A549 (cell line): ENCODE data around the gene METTL23. TPM values are rescaled to one million over a fixed set of nuclear protein-coding genes. Genes with fewer than 3 reads are reported as not detected.
A peak's percentile ranks its signal among the peaks of the same experiment; 100 is the strongest.

Source experiments
- ATAC-seq, 2 experiments: fragments of 200-7000 bp in 1 of 2; fragments of >200 bp in 1 of 2; cut with Nextera tagmentation in 1 of 2; cut with Tn5 transposase in 1 of 2; 3 replicates each; pipeline versions ENCODE4 v1.8.0 to v1.9.1; 2018 to 2020; ENCODE audit warnings: mild to moderate bottlenecking in 1 of 2, moderate library complexity in 1 of 2
- CTCF ChIA-PET: fragments of 300-600 bp; sonication (Branson Sonifier 250); formaldehyde crosslinking; extraction: SDS; loops from one replicate; lab custom pipeline; 2021; ENCODE audit warnings: antibody characterized with exemption, inconsistent platforms; lab: Yijun Ruan, JAX
- POLR2A ChIA-PET: fragments of 350-600 bp; formaldehyde crosslinking; extraction: SDS; loops from one replicate; lab custom pipeline; 2021; ENCODE audit warnings: antibody characterized with exemption, inconsistent platforms; lab: Yijun Ruan, JAX
- DNase-seq, 2 experiments: peaks; one replicate each; pipeline versions ENCODE4 v3.0.0 to v3.0.0-alpha.2; 2011 to 2016; ENCODE audit warnings: low read depth in 1 of 2, low spot score in 1 of 2
- FAIRE-seq: peaks from 2 replicates; lab custom pipeline; 2011; peaks lifted over from hg19 to GRCh38; lab: Jason Lieb, UNC
- H3K27ac ChIP-seq, 2 experiments: fragments of >200 bp; sonication (Bioruptor Twin); formaldehyde crosslinking; 3 replicates each; pipeline ENCODE4 v1.5.1; 2016 to 2017
- H3K4me1 ChIP-seq: fragments of >200 bp; sonication (Bioruptor Twin); formaldehyde crosslinking; 3 replicates; pipeline ENCODE4 v1.6.1; 2016
- H3K4me2 ChIP-seq: fragments of >200 bp; sonication (Bioruptor Twin); formaldehyde crosslinking; 3 replicates; pipeline ENCODE4 v1.6.1; 2016
- H3K4me3 ChIP-seq: fragments of >200 bp; sonication (Bioruptor Twin); formaldehyde crosslinking; 3 replicates; pipeline ENCODE4 v1.5.1; 2016
- H3K9me3 ChIP-seq: fragments of >200 bp; sonication (Bioruptor Twin); formaldehyde crosslinking; 3 replicates; pipeline ENCODE4 v1.6.1; 2016
- CBX2 ChIP-seq: fragments of 200-600 bp; sonication (generic); IDR thresholded peaks from 2 replicates; pipeline ENCODE4 v1.6.1; 2016; ENCODE audit warnings: low read depth, mild to moderate bottlenecking, borderline replicate concordance
- CEBPB ChIP-seq, 2 experiments: fragments of >200 bp in 1 of 2; sonication (Bioruptor Twin) in 1 of 2; formaldehyde crosslinking in 1 of 2; IDR thresholded peaks; 2 replicates each; pipeline ENCODE4 v1.6.1; 2012 to 2016
- CHD4 ChIP-seq: fragments of 200-600 bp; sonication (generic); IDR thresholded peaks from 2 replicates; pipeline ENCODE4 v1.6.1; 2016; ENCODE audit warnings: antibody characterized with exemption, mild to moderate bottlenecking, borderline replicate concordance
- EP300 ChIP-seq, 2 experiments: fragments of >200 bp; sonication (Bioruptor Twin); formaldehyde crosslinking; IDR thresholded peaks; 2 replicates in 1 of 2; 3 replicates in 1 of 2; pipeline ENCODE4 v1.6.1; 2016 to 2017
- ESRRA ChIP-seq: fragments of 150-350 bp; IDR thresholded peaks from 2 replicates; pipeline ENCODE4 v1.6.1; 2014; ENCODE audit warnings: mild to moderate bottlenecking, low read length, borderline replicate concordance
- FOXS1 ChIP-seq: fragments of 250-450 bp; sonication (Bioruptor Pico); IDR thresholded peaks from 2 replicates; pipeline ENCODE4 v1.5.0; 2020; ENCODE audit warnings: mild to moderate bottlenecking, moderate library complexity
- GATA3 ChIP-seq: IDR thresholded peaks from 2 replicates; pipeline ENCODE4 v1.6.1; 2012; ENCODE audit warnings: borderline replicate concordance
- HDAC2 ChIP-seq: fragments of 200-600 bp; sonication (generic); IDR thresholded peaks from 2 replicates; pipeline ENCODE4 v1.6.1; 2016
- HOXA7 ChIP-seq: fragments of 250-450 bp; sonication (Bioruptor Pico); IDR thresholded peaks from 2 replicates; pipeline ENCODE4 v1.5.0; 2020; ENCODE audit warnings: mild to moderate bottlenecking, moderate library complexity
- HOXB13 ChIP-seq: fragments of 250-450 bp; sonication (Bioruptor Pico); IDR thresholded peaks from 2 replicates; pipeline ENCODE4 v1.5.0; 2020; ENCODE audit warnings: low read depth, mild to moderate bottlenecking, moderate library complexity
- HOXB5 ChIP-seq: fragments of 250-450 bp; sonication (Bioruptor Pico); IDR thresholded peaks from 2 replicates; pipeline ENCODE4 v1.5.0; 2020; ENCODE audit warnings: mild to moderate bottlenecking, moderate library complexity
- MAFK ChIP-seq: fragments of 450-650 bp; IDR thresholded peaks from 2 replicates; pipeline ENCODE4 v1.6.1; 2014; ENCODE audit not compliant: partially characterized antibody
- MAZ ChIP-seq: fragments of 150-350 bp; IDR thresholded peaks from 2 replicates; pipeline ENCODE4 v1.6.1; 2014; ENCODE audit warnings: antibody characterized with exemption, low read depth, low read length, borderline replicate concordance
- NFE2L2 ChIP-seq: fragments of 150-350 bp; conservative IDR thresholded peaks from 2 replicates; pipeline ENCODE4 v1.6.1; 2014; ENCODE audit warnings: low read length
- NPAS2 ChIP-seq: fragments of 250-450 bp; sonication (Bioruptor Pico); IDR thresholded peaks from 2 replicates; pipeline ENCODE4 v1.8.0; 2022; ENCODE audit warnings: mild to moderate bottlenecking, moderate library complexity, borderline replicate concordance
- POLR2AphosphoS2 ChIP-seq: conservative IDR thresholded peaks from 2 replicates; pipeline ENCODE4 v1.6.1; 2012; ENCODE audit warnings: low read length, improper control_type of control experiment, inconsistent platforms
- RFX5 ChIP-seq: fragments of 450-650 bp; IDR thresholded peaks from 2 replicates; pipeline ENCODE4 v1.7.1; 2014; ENCODE audit warnings: antibody characterized with exemption, mild to moderate bottlenecking, moderate library complexity
- RNF2 ChIP-seq: fragments of 200-600 bp; sonication (generic); IDR thresholded peaks from 2 replicates; pipeline ENCODE4 v1.6.1; 2016; ENCODE audit warnings: low read depth, mild to moderate bottlenecking, antibody characterized with exemption, moderate library complexity, borderline replicate concordance
- TFCP2L1 ChIP-seq: fragments of 250-450 bp; sonication (Bioruptor Pico); IDR thresholded peaks from 2 replicates; pipeline ENCODE4 v1.5.0; 2021; ENCODE audit warnings: mild to moderate bottlenecking
- ZC3H11A ChIP-seq: fragments of 450-650 bp; IDR thresholded peaks from 2 replicates; pipeline ENCODE4 v1.6.1; 2014; ENCODE audit warnings: antibody characterized with exemption, mild to moderate bottlenecking
- ZNF302 ChIP-seq: fragments of 250-450 bp; sonication (Bioruptor Pico); IDR thresholded peaks from 2 replicates; pipeline ENCODE4 v1.9.0; 2021; ENCODE audit warnings: inconsistent platforms, mild to moderate bottlenecking, moderate library complexity
- ZSCAN20 ChIP-seq: fragments of 250-450 bp; sonication (Bioruptor Pico); IDR thresholded peaks from 2 replicates; pipeline ENCODE4 v1.8.0; 2022; ENCODE audit warnings: mild to moderate bottlenecking, moderate library complexity
- WGBS: methylation state at CpG from one replicate; pipeline ENCODE4 v1.1.6; 2017; ENCODE audit errors: missing lambda C conversion rate; 5-methylcytosine and 5-hydroxymethylcytosine counted together
- polyA plus RNA-seq, 4 experiments: library from polyadenylated mRNA; depleted of rRNA in 3 of 4; stranded (reverse); fragments of >200 nt; fragmentation: RNase III in 1 of 4; extraction: RNeasy Plus Mini Kit Qiagen cat#74134 plus additional on column Dnase treatment in 1 of 4; gene quantifications; 2 replicates in 3 of 4; 3 replicates in 1 of 4; pipeline ENCODE4 v1.2.3, GENCODE V29; 2011 to 2017
- TF ChIP-seq, protein P1 (sequence below): IDR thresholded peaks from 2 replicates; pipeline ENCODE4 v1.6.1; 2012
- TF ChIP-seq, protein P2 (sequence below): fragments of 150-350 bp; IDR thresholded peaks from 2 replicates; pipeline ENCODE4 v1.6.1; 2014; ENCODE audit warnings: low read depth, mild to moderate bottlenecking, low read length
- TF ChIP-seq, protein P3 (sequence below): fragments of >200 bp; sonication (Bioruptor Twin); formaldehyde crosslinking; IDR thresholded peaks from 3 replicates; pipeline ENCODE4 v1.6.1; 2016
- TF ChIP-seq, protein P4 (sequence below): fragments of >200 bp; sonication (Bioruptor Twin); formaldehyde crosslinking; IDR thresholded peaks from 3 replicates; pipeline ENCODE4 v1.5.1; 2016
- TF ChIP-seq, protein P5 (sequence below): fragments of 250-450 bp; sonication (Bioruptor Pico); IDR thresholded peaks from 2 replicates; pipeline ENCODE4 v1.5.0; 2021; ENCODE audit warnings: mild to moderate bottlenecking, moderate library complexity, borderline replicate concordance
- TF ChIP-seq, protein P6 (sequence below): fragments of >200 bp; sonication (Bioruptor Twin); formaldehyde crosslinking; IDR thresholded peaks from 2 replicates; pipeline ENCODE4 v1.6.1; 2016

METTL23 gene
- polyA plus RNA-seq, 2 of the 4 experiments (the other 2 are of a cell fraction): 64.9 to 120 TPM

DNA sequence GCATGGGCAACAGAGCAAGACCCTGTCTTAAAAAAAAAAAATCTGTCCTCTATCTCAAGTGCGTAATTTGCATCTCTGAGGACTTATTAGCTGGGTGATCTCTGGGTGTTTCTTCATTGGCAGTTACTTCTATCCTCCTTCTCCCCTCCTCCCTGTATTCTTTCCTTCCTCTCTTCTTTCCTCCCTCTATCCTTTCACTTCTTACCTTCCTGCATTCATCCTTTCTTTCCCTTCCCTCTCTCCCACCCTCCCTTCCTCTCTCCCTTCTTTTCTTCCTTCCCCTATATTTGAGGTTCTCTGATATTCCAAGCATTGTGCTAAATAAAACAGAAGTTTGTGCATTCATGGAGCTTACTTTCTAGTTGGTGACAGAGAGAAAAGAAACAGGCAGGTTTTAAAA lies 22.0 kb downstream of the METTL23 start (continued):
- TF ChIP-seq, protein P1, sequence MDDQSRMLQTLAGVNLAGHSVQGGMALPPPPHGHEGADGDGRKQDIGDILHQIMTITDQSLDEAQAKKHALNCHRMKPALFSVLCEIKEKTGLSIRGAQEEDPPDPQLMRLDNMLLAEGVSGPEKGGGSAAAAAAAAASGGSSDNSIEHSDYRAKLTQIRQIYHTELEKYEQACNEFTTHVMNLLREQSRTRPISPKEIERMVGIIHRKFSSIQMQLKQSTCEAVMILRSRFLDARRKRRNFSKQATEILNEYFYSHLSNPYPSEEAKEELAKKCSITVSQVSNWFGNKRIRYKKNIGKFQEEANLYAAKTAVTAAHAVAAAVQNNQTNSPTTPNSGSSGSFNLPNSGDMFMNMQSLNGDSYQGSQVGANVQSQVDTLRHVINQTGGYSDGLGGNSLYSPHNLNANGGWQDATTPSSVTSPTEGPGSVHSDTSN: no peak
- TF ChIP-seq, protein P2, sequence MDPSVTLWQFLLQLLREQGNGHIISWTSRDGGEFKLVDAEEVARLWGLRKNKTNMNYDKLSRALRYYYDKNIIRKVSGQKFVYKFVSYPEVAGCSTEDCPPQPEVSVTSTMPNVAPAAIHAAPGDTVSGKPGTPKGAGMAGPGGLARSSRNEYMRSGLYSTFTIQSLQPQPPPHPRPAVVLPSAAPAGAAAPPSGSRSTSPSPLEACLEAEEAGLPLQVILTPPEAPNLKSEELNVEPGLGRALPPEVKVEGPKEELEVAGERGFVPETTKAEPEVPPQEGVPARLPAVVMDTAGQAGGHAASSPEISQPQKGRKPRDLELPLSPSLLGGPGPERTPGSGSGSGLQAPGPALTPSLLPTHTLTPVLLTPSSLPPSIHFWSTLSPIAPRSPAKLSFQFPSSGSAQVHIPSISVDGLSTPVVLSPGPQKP: no peak
- TF ChIP-seq CEBPB (IDR thresholded peaks at IDR 0.05): no peak
- TF ChIP-seq HOXA7 (CRISPR knock-in tag): no peak
- TF ChIP-seq NFE2L2: no peak
- TF ChIP-seq, all 56 proteins: peak for 0

DNA sequence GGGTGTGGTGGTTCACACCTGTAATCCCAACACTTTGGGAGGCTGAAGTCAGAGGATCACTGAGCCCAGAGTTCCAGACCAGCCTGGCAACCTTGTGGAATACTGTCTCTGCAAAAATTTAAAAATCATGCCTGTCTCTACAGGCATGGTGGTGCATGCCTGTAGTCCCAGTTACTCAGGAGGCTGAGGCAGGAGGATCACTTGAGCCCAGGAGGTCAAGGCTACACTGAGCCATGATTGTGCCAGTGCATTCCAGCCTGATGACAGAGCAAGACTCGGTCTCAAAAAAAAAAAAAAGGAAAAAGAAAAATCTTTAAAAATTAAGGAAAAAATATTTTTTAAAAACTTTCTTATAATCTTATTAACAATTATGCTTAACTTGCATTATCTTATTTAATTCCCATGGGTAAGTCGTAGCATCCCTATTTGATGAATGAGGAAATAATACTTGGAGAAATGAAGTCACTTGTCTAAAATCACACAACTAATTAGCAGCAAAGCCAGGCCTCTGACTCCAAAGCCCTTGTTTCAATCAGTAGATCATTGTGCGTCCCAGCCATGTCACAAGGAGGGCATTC lies 24.9 kb downstream of the METTL23 start:
- Histone ChIP-seq H3K4me3 (no peak overlapping the region), H3K4me2 (no peak overlapping the region), H3K4me1 (no peaks in the 10 kb centered on the region), H3K27ac (no peak overlapping the region), H3K9me3 (no peaks in the 10 kb centered on the region)
- ChIA-PET POLR2A (no interaction called here), CTCF (interaction anchor here (0.7 to 1.5 kb wide), 2 partner anchors 12 to 220 kb away, joined by 3 to 6 read pairs; no protein-coding TSS in a partner anchor)
- FAIRE-seq: no peak
- no peak for ATAC-seq
- no peak for DNase-seq
- WGBS: 91% methylated on average over 3 of the region's 3 CpGs
- TF ChIP-seq HOXB5 (CRISPR knock-in tag) (no peak), MAFK (peak; percentile 63), CBX2 (no peak), FOXS1 (no peak), HOXA7 (CRISPR knock-in tag) (no peak), POLR2AphosphoS2 (no peak)

DNA sequence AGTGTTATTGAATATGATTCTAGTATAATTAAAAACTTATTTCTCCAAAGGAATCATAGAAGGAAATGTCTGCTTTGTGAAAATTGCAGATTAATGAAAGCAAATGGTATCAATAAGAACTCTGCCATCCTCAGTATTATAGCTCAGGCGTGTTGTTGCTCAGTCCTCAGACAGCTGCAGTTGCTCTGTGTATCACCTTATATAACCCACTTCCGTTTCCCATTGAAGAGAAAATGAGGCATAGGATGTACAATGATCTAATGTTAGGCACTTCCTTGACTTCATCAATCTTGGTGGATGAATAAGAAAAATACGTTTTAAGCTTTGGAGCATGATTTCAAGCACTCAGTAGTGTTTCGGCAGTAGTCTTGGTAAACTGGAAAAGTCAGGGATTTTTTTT lies 25.4 kb downstream of the METTL23 start:
- FAIRE-seq (no peak), DNase-seq (no peak), ATAC-seq (no peak)
- Histone ChIP-seq H3K4me2 (no peak overlapping the region), H3K4me3 (no peak overlapping the region), H3K9me3 (no peaks in the 10 kb centered on the region), H3K4me1 (no peaks in the 10 kb centered on the region), H3K27ac (no peak overlapping the region)
- 90% methylated on average over 4 of the region's 4 CpGs for WGBS
- CTCF ChIA-PET: interaction anchor here (0.7 to 1.7 kb wide), 2 partner anchors 9 to 220 kb away, joined by 3 read pairs; no protein-coding TSS in a partner anchor
- POLR2A ChIA-PET: no interaction called here
- TF ChIP-seq EP300 (IDR thresholded peaks at IDR 0.05) (no peak), RNF2 (no peak), CHD4 (no peak), TFCP2L1 (CRISPR knock-in tag) (no peak), RFX5 (no peak), HOXB13 (CRISPR knock-in tag) (no peak), ZC3H11A (no peak), HDAC2 (no peak), FOXS1 (no peak), MAZ (no peak), NFE2L2 (no peak), ZNF302 (CRISPR knock-in tag) (no peak), ESRRA (no peak), ZSCAN20 (CRISPR knock-in tag) (no peak), GATA3 (no peak), NPAS2 (no peak)
- TF ChIP-seq, protein P3, sequence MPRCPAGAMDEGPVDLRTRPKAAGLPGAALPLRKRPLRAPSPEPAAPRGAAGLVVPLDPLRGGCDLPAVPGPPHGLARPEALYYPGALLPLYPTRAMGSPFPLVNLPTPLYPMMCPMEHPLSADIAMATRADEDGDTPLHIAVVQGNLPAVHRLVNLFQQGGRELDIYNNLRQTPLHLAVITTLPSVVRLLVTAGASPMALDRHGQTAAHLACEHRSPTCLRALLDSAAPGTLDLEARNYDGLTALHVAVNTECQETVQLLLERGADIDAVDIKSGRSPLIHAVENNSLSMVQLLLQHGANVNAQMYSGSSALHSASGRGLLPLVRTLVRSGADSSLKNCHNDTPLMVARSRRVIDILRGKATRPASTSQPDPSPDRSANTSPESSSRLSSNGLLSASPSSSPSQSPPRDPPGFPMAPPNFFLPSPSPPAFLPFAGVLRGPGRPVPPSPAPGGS: no peak
- TF ChIP-seq, protein P4, sequence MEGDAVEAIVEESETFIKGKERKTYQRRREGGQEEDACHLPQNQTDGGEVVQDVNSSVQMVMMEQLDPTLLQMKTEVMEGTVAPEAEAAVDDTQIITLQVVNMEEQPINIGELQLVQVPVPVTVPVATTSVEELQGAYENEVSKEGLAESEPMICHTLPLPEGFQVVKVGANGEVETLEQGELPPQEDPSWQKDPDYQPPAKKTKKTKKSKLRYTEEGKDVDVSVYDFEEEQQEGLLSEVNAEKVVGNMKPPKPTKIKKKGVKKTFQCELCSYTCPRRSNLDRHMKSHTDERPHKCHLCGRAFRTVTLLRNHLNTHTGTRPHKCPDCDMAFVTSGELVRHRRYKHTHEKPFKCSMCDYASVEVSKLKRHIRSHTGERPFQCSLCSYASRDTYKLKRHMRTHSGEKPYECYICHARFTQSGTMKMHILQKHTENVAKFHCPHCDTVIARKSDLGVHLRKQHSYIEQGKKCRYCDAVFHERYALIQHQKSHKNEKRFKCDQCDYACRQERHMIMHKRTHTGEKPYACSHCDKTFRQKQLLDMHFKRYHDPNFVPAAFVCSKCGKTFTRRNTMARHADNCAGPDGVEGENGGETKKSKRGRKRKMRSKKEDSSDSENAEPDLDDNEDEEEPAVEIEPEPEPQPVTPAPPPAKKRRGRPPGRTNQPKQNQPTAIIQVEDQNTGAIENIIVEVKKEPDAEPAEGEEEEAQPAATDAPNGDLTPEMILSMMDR: no peak
- TF ChIP-seq, protein P5, sequence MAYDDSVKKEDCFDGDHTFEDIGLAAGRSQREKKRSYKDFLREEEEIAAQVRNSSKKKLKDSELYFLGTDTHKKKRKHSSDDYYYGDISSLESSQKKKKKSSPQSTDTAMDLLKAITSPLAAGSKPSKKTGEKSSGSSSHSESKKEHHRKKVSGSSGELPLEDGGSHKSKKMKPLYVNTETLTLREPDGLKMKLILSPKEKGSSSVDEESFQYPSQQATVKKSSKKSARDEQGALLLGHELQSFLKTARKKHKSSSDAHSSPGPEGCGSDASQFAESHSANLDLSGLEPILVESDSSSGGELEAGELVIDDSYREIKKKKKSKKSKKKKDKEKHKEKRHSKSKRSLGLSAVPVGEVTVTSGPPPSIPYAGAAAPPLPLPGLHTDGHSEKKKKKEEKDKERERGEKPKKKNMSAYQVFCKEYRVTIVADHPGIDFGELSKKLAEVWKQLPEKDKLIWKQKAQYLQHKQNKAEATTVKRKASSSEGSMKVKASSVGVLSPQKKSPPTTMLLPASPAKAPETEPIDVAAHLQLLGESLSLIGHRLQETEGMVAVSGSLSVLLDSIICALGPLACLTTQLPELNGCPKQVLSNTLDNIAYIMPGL (CRISPR knock-in tag): no peak
- TF ChIP-seq, protein P6, sequence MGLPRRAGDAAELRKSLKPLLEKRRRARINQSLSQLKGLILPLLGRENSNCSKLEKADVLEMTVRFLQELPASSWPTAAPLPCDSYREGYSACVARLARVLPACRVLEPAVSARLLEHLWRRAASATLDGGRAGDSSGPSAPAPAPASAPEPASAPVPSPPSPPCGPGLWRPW: no peak
